HG02588 (cell line): ENCODE results near the gene MSH5.

Experiments used
- ATAC-seq: cut with Tn5 transposase; IDR thresholded peaks from one replicate; pipeline ENCODE4 v1.9.1; 2021; ENCODE audit warnings: mild to moderate bottlenecking, moderate library complexity; ENCODE audit not compliant: unreplicated experiment

Gene MSH5

DNA sequence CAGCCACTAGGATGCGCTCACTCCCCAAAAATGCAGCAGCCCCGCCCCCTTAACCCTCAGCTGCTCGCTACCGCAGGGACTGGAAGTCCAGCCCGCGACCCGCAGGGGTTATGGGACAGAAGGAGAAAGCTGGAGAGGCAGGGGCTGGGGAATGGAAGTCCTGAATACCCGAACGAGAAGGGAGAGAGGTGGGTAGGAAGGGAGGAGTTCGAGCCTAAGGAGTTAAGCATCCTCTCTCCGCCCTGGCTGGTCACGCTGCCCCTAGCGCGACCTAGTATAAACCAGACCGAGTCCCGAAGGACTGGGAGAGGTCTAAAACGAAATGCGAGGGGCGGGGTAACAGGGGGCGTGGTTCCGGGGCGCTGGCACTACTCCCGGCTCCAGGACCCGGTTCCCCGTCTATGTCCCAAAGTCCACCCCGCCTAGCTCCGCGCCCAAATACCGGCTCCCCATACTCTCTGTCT lies 10.3 kb upstream of the MSH5 start:
- ATAC-seq = no peak

DNA sequence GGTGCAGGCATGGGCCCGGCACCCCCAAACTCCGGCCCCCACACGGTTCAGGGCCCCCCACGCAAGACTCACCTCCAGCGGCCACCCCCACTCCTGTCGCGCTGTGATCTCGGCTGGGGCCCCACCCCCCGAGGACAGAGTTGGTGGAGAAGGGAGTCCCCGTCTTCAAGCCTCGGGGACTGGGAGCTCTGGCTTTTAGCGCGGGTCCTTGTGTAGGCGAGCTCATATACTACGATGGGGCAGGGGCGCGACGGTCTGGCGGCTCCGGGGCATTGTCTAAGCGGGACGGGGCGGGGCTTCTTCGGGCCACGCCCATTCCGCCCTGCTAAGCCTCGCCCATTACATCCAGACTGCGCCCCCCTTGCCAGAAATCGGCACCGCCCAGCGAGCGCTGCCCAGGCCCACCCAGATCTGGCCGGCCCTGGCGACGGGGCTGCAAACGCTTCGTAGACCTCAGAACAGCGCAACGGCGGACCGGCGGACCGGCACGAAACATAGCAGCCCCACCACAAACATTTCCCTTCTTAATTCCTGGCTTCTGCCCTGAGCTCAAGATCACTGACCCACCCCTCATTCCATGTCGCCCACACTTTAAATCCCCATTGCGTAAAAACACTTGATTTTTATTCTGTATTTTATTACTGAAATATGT lies 9.7 kb upstream of the MSH5 start:
- ATAC-seq = no peak

DNA sequence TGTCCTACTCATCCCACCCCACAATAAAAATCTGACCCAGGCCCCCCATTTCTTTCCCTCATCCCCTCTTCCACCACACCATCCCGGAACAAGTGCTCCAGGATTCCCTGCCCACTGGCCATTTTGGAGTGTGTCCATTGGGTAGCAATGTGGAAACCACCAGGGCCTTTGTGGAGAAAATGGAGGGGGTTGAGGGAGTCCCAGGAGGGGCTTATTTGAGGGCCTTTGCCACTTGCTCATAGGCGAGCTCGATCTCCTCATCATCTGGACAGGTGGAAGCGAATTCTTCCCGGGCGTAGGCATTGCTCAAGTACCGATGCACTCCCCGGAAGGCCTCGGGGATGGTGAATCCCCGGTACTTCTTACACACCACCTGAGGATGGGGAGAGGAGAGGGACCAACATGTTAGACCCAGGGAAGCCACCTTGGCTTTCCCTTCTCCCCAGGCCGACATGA lies 9.1 kb upstream of the MSH5 start:
- ATAC-seq = no peak

DNA sequence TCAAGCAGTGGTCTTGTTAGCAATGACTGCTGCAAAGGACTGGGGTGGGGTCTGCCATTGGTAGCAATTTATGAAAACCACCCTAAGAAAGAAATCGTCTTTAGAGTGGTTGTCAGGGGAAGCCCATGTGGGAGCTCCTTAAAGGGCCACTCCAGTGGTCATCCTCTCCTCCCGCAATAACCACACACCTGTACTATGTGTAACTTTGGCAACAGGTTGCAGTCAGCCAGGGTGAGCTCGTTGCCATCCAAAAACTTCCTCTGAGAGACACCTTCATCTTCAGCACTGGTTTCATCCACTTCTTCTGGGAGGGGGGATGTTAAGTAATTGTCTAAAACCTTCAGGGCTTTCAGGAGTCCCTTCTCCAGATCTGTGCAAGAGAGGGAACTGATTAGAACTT lies 7.8 kb upstream of the MSH5 start:
- no peak for ATAC-seq

DNA sequence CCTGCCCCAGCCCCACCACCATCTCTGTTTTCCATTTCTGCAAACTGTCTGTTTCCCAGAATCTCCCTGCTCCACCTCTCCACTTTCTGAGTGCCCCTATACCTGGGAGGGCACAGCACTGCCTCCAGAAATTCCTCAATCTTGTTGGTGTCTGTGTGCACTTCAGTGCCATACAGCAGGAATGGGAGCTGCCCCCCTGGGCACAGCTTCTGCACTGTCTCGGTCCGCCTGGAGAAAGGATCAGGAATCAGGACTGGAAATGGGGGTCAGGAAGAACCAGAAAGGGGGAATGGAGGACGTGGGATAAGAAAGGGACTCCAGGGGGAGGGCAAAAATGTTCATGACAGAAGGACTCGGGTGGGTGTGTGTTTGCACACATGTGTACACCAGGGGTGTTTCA lies 6.1 kb upstream of the MSH5 start:
- no peak for ATAC-seq

DNA sequence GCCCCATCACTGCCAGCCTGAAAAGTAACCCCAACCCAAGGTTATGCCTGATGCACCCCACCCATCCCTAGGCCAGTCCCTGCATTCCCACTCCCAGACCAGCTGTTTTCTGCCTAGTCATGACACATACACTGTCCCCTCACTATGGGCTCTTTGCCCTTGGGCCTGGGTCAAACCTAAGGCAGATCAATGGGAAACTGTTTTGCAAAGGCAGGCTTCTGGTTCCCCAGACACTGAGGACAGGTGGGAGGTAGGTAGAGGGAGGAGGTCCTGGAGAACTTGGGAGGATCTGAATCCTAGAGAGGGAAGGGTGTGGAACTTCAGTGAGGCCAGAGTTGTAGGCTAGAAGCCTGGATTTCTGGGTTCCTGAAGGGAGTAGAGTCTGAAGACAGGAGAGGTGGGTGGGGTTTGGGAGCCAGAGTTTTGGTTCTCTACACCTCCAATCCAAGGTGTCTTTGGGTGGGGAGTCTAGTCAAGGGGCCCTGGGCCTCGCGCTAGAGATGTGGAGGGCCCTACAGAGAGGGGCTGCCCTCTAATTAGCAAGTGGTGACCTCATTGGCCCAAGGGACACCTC lies 5.5 kb upstream of the MSH5 start:
- ATAC-seq = no peak

DNA sequence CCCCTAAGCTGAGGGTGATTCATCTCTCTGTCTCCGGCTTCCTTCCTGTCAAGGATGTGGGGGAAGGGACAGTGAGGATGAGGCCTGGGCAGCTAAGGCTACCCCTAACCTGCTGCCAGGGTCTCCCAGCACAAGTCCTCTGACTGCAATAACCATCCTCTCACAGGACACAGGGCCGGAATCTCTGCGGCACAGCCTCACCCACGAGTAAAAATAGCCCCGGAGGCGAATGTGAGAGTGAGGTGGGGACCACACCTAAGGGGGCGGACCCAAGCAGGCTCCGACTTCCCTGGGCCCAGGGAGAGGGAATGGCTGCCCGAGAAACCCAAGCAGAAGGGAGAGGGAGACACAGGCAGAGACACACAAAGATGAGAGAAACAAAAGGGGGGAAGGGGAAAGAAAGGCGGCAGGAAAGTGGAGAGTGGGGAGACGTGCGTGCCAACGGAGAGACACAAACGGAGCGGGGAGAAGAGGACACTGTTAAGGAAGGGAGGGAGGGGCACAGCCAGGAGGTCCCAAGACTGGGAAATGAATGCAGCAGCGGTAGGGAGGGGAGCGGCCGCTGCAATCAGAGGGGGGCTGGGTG lies 4.9 kb upstream of the MSH5 start:
- ATAC-seq = no peak

DNA sequence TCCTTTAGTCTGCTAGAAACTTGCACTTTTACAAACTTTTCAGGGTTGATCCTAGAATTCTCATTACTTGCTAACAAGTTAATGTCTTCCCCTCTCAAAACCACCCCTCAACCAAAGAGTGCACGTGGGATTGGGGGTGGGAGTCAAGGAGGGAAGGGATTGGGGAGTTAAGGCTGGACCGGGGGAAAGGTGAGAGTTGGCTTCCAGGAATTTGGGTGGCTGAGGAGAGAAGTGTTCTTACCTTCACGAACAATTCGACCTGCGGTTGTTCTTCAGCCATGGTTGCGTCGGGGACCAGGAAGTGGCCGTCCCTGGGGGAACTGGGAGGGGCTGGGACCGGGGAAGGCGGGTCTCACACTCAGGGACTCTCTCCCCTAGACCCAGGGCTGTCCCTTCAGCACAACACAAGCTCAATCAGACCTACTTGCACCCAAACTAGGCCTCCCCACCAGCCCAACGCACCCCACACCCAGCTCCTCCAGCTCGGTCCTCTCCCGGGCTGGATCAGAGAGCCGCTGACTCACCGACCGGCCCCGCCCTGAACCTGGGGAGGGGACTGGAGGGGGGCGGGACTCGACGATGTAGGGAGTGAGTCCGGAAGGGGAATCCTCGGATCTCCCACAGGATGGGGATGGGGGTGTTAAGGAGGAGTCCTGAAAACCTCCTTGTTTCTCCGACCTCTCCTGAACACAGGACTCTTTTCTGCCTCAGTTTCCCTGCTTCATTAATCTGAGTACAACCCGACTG lies 3.6 kb upstream of the MSH5 start, which contains the start of gene CLIC1:
Gene CLIC1 (minus strand): TSS at position 510 of the 747 bp plus-strand sequence. CDS start 230 bp downstream, at position 280.
- ATAC-seq = no peak

DNA sequence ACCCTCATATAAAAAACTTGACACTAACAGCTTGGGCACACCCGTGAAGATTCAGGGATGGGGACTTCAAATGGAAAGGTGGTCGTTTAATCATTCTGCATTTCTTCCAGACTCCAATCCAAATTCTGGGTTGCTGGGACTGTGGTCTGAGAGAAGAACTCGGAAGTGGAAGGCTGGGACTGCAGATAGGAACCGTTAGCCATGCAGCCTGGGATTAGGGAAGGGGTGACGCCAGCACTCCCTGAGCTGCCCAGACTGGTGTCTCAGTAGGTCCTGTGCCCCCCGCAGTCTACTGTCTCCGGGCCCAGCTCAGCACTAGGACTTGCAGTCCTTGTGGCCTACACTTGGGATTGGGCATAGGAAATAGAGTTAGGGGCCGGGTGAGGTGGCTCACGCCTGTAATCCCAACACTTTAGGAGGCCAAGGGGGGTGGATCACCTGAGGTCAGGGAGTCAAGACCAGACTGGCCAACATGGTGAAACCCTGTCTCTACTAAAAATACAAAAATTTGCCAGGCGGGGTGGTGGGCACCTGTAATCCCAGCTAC lies 3.0 kb upstream of the MSH5 start:
- no peak for ATAC-seq

DNA sequence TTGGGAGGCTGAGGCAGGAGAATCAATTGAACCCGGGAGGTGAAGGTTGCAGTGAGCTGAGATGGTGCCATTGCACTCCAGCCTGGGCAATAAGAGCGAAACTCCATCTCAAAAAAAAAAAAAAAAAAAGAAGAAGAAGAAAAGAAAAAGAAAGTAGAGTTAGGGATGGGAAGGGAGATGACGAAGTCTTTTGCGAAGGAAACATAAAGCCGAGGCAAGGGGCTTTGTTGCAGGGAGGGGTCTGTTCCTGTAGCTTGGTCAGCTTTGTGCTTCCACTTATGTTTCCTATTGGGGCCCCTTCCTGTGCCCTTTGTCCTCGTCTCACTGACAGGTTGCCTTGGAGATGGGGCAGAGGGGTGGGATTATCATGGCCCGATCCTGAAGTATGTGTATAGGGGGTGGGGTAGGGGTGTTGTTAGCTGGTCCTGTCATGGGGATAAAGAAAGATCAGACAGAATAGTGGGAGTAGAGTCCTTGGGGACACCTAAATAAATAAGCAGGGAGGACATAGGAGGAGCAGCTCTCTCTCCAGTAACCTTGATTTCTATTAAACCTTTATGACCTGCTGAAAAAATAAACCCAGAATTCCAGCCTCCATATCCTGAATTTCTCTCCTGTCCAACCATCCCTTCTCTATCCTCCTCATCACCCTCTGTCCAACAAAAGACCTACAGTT lies 2.4 kb upstream of the MSH5 start:
- ATAC-seq = no peak

DNA sequence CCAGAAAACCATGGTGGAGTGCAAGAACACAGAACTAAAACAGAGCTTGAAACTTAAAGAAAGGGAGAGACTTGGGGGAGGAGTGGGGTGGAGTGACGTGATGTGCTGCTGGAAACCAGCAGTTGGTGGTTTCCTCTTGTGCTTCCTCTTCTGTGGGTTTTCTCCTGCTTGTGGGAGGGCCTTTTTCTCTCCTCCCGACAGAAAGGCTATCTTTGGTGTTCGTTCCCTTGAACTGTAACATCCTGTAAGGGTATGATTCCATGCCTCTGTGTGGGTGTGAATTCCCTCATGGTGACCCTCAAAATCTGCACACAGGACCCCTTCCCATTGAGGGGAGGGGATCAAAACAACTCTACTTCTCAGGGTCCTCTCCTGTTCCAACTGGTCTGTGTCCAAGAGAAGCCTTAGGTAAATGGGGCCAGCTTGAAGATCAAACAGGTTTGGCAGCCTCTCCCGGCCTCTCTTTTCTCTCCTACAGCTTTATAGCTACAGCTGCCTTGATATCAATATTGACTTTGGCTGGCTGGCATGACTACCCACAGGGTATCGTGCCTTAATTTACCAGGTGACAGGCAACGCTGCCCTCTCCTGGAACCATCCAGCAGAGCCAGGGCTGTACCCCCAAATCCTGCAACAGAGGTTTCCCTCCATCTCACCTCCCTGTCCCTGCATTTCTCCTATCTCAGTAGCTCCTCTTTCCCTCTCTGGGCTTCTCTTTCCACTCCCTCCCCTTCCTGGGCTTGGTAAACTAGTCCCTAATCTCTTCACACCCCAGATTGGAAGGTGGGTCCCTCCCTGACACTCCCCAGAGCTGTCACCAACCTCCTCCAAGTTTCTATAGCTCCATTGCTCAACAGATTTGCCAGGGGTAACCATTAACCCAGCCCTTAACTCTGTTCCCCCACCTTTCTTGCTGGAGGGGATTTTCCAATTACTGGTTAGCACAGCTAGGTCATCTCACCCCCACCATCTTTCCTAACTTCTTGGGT lies 1.5 kb upstream of the MSH5 start:
- no peak for ATAC-seq

DNA sequence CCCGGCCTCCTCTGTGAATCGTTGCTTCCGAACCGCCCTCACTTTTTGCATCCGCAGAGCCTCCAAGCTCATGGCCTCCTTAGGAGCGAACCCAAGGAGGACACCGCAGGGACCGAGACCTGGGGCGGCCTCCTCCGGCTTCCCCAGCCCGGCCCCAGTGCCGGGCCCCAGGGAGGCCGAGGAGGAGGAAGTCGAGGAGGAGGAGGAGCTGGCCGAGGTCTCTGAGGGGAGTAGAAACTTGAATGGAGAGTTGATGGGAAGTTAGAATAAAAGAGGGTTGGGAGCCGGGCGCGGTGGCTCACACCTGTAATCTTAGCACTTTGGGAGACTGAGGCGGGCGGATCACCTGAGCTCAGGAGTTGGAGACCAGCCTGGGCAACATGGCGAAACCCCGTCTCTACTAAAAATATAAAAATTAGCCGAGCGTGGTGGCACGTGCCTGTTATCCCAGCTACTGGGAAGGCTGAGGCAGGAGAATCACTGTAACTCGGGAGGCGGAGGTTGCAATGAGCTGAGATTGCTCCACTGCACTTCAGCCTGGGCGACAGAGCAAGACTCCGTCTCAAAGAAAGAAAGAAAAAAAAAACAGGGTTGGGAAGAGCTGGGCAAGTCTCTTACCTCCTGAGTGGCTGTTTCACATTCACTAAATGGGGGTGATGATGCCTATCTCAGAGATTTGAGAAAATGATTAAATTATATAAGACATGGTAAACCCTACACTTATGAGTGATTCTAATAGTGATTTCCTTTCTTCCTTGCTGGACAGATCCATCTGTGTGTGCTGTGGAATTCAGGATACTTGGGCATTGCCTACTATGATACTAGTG lies 805 bp downstream of the MSH5 start:
- no peak for ATAC-seq

DNA sequence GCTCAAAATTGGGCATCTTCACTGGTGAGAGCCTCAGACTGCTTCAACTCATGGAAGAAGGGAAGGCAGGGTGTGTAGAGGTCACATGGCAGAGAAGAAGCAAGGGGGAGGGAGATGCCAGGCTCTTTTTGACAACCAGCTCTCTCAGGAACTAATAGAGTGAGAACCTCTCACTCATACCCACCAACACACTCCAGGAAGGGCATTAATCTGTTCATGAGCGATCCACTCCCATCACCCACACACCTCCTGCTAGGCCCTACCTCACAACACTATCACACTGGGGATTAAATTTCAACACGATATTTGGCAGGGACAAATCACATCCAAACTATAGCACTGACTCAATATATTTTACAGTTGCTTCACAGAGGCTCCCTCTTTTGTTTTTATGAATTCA lies 2.0 kb downstream of the MSH5 start:
- no peak for ATAC-seq

DNA sequence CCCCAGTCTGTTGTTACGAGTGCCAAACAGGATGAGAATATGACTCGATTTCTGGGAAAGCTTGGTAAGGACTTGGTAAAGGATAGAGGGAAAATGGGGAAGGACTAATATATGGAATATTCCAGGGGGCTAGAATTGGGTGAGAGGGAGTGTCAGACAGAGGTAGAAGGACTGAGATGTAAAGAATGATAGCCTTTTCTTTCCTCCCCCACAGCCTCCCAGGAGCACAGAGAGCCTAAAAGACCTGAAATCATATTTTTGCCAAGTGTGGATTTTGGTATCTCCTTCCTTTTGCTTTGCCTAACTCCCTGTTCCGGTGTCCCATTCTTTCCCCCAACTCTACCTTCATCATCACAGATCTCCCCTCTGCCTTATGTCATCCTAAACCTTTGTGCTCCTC lies 3.1 kb downstream of the MSH5 start:
- ATAC-seq = no peak

DNA sequence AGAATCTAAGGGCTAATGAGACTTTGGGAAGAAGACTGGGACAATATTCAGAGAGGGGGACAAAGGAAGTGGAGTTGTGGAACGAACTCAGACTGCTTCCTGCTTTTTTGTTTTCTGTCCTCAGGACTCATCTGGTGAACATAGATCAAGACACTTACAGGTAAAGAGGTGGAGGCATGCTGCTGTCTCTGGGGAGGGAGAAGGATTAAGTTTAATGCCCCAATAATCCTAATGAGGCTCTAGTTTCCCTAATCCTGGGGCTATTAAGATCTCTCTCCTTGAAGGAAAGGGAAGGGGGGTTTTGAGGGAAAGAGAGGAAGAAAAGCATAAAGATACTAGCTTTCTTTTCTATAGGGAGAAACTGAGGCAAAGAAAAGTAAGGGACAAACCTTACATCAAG lies 4.6 kb downstream of the MSH5 start:
- no peak for ATAC-seq

DNA sequence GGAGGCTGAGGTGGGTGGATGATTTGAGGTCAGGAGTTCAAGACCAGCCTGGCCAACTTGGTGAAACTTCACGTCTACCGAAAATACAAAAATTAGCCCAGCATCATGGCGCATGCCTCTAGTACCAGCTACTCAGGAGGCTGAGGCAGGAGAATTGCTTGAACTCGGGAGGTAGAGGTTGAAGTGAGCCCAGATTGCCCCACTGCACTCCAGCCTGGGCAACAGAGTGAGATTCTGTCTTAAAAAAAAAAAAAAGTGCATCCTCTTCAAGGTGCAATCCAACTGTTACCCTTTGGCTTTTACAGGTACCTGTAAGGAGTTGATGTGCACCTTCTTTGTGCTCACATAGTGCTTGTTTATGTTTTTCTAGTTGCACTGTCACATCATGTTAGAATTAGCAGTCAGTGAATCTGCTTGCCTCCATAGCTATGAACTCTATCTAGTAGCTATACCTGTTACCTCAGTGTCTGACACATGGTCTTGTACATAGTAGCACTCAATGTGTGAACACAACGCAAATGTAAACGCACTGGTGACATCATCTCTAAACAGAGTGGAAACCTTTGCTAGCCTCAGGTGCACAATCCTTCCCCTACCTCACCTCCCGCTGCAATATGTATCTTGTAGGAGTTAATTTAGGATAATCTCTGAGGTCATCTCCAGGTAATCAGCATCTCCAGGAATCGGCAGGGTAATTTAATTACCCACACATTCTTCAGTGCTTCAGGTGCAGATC lies 9.7 kb downstream of the MSH5 start:
- no peak for ATAC-seq

DNA sequence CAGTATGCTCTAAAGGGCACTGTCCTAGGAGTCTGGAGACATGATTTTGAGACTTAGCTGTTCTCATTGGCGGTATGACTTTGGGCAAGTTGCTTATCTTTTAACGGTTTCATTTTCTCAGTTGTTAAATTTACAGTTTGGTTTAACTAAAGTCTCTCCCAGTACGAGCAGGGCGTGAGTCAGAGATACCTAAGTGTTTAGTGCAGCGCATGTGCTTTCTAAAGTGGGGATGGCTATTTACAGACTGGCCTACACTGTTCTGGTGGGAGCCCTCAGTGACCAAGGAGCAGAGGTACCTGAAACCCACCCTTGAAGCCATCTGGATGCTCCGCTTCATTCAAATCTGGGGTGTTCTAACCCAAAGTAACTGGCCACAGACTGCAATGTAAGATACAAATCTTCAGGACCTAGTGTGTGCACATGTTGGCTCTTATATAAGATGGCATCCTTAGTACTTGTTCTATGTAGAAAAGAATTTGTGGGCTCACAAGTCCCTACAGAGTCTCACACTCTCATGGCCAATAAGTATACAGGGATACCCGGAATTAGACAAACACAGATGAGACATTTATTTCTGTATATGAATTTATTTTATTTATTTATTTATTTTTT lies 10.7 kb downstream of the MSH5 start:
- no peak for ATAC-seq
